GM12873 (cell line): ENCODE results near the gene TNFRSF8.

ENCODE experiments used
- TF ChIP-seq, protein P1 (sequence below): IDR thresholded peaks from 2 replicates; pipeline ENCODE4 v1.5.1; 2012; ENCODE audit warnings: low read depth, mild to moderate bottlenecking, moderate library complexity, low read length, control low read depth; ENCODE audit not compliant: insufficient read depth; ENCODE audit errors: missing control alignments

Gene TNFRSF8

DNA sequence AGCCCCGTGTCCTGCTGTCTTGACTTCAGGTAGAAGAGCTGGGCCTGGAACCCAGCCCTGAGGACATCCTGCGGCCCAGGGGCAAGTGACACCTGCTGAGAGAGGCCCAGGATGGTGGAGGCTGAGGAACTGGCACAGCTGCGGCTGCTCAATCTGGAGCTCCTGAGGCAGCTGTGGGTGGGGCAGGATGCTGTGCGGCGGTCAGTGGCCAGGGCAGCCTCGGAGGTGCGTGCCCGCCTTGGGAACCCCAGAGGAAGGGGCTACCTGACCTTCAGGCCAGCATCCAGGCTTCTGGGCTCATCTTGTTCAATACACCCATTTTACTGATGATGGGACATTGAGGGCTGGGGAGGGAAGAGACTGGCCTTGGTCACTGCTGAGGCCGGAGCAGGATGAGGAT, 41.5 kb upstream of the TNFRSF8 start:
- TF ChIP-seq, protein P1, sequence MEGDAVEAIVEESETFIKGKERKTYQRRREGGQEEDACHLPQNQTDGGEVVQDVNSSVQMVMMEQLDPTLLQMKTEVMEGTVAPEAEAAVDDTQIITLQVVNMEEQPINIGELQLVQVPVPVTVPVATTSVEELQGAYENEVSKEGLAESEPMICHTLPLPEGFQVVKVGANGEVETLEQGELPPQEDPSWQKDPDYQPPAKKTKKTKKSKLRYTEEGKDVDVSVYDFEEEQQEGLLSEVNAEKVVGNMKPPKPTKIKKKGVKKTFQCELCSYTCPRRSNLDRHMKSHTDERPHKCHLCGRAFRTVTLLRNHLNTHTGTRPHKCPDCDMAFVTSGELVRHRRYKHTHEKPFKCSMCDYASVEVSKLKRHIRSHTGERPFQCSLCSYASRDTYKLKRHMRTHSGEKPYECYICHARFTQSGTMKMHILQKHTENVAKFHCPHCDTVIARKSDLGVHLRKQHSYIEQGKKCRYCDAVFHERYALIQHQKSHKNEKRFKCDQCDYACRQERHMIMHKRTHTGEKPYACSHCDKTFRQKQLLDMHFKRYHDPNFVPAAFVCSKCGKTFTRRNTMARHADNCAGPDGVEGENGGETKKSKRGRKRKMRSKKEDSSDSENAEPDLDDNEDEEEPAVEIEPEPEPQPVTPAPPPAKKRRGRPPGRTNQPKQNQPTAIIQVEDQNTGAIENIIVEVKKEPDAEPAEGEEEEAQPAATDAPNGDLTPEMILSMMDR: no peak

DNA sequence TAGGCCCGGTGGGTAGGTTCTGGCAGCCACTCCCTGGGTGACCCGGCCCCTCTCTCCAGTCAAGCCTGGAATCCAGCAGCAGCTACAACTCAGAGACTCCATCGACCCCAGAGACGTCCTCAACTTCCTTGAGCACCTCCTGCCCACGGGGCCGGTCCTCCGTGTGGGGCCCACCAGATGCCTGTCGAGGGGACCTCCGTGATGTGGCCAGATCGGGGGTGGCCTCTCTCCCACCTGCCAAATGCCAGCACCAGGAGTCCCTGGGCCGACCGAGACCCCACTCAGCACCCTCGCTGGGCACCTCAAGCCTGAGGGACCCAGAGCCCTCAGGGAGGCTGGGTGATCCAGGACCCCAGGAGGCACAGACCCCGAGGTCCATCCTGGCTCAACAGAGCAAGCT, 41.1 kb upstream of the TNFRSF8 start:
- TF ChIP-seq, protein P1: no peak

DNA sequence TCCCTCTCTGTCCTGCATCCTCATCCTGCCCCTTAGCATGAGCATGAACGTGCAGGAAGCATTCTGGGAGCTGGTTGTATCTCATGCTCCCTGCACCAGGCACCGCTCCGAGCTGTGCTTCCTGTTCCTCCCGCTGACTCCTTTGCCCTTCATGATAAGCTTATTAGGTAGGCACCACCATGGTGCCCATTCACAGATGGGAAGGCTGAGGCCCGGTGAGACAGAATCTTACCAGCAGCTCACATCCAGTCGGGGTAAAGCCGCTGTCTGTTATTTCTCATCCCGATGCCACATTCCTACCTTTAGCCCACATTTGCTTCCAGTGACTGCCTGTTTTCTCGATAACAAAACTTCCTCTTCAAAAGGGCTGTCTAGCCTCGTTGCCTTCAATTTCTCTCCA, 36.5 kb upstream of the TNFRSF8 start:
- TF ChIP-seq, protein P1: no peak

DNA sequence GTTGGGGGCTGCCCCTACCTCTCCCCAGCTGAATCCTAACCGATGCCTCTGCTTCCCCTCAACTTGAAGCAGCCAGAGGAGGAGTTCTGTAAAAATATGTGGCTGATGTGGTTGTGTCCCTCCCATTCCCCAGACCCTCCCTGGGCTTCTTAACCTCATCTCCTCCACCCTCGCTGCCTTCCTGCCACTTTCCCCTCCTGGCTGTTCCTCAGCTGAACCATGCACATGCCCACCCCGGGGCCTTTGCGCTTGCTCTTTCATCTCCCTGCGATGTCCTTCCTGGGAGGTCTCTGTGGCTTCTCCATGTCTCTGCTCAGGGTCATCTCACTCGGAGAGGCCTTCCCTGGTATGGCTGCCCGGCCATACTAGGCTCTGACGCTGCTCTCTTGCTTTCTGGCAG, 34.9 kb upstream of the TNFRSF8 start:
- TF ChIP-seq, protein P1: no peak

DNA sequence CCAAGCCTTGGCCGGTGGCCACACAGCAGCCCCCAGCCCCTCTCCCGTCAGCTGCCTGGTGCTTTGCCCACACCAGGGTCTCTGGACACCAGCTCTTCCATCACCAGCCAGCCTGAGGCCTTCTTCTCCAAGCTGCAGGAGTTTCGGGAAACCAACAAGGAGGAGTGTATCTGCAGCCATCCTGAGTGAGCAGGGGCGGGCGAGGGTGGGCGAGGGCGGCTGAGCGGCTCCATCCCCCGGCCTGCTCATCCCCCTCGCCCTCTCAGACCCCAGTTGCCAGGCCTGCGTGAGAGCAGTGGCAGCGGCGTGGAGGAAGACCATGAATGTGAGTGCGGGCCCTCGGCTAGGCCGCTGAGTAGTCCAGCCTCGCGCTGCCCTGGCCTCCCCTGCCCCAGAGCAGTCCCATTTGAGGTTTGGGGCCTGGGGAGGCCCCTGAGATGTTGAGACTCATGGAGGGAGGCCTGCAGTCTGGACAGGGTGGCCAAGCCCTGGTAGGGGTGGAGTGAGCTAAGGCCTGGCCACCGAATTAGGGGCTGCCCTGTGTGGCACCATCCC, 34.1 kb upstream of the TNFRSF8 start:
- TF ChIP-seq, protein P1: no peak

DNA sequence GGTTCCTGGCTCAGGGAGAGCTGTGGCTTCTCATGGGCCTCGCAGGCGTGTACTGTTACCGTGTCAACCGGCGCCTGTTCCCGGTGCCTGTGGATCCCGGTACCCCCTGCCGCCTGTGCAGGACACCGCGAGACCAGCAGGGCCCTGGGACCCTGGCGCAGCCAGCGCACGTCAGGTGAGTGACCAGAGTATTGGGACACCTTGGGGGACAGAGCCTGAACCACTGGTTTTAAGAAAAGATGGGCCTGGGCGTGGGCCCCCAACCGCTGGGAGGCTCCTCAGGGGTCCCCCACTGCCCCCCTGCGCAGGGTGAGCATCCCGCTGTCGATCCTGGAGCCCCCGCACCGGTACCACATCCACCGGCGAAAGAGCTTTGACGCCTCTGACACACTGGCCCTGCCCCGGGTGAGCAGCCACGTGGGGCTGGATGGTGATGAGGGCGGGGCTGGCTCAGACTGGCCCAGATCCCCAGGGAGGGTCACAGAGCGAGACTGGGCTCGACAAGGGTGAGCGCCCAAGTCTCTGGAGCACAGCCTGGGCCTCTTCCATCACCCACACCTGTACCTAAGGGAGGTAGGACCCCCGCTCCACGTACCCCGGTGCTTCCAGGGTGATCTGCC, 33.3 kb upstream of the TNFRSF8 start:
- TF ChIP-seq, protein P1: no peak

DNA sequence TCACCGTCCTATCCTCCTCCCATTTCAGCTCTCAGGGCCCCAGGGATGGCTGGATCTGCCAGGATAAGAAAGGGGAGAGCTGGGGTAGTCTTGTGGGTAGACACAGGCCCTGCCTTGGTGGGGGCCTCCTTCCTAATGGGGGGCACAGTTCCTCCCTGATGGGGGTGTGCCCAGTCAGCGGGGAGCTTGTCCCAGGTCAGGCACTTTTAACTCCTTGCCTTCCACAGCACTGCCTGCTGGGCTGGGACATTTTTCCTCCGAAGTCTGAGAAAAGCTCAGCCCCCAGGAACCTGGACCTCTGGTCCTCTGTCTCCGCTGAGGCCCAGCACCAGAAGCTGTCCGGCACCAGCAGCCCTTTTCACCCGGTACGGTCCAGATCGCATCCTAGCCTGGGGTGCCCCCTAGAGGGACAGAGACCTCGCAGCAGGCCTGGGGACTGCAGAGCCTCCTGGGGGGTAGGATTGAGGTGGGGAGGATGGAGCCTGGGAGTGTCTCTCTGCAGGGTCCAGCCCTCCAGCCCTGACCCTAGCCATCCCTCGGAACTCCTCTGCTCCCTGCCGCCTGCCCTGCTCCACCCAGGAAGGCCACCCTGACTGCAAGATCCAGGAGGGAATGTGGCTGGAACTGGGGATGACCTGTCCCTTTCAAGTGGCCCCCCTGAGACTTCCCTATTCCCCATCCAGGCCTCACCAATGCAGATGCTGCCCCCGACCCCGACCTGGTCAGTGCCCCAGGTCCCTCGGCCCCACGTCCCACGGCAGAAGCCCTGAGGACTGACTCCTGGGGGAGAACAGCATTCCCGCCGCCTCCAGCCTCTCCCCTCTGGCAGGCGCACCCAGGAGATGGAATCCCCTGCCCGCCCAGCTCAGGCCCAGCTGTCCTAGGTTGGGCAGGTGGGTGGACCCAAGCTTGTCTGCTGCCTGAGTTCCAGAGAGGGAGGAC, 31.8 kb upstream of the TNFRSF8 start:
- TF ChIP-seq, protein P1: peak; percentile 81
